DMS79 treated with DMSO at 0.1 percent for 48 hours (cell line): ENCODE results near the gene METTL1.

ENCODE experiments used
- DNase-seq: peaks from one replicate; lab custom pipeline; 2025; lab: John Stamatoyannopoulos, UW

METTL1 gene

DNA sequence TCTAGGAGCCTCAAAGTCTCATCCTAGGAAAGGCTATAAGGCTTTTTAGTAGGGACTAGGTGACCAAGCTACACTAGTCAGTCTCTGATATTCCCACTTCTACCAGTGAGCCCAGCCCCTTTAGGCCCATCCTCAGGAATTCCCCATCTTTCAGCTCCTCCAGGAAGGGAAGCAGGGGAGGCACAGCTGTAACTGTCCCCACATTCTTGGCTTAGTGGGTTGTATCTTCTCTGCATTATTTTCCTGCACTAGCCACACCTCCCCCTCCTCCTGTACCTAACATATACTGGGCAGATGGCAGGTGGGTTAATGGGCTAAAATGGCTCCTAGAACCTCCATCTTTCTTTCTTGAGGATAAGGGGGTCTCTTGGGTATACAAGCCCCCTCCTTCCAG, 4.6 kb downstream of the METTL1 start:
- no peak for DNase-seq

DNA sequence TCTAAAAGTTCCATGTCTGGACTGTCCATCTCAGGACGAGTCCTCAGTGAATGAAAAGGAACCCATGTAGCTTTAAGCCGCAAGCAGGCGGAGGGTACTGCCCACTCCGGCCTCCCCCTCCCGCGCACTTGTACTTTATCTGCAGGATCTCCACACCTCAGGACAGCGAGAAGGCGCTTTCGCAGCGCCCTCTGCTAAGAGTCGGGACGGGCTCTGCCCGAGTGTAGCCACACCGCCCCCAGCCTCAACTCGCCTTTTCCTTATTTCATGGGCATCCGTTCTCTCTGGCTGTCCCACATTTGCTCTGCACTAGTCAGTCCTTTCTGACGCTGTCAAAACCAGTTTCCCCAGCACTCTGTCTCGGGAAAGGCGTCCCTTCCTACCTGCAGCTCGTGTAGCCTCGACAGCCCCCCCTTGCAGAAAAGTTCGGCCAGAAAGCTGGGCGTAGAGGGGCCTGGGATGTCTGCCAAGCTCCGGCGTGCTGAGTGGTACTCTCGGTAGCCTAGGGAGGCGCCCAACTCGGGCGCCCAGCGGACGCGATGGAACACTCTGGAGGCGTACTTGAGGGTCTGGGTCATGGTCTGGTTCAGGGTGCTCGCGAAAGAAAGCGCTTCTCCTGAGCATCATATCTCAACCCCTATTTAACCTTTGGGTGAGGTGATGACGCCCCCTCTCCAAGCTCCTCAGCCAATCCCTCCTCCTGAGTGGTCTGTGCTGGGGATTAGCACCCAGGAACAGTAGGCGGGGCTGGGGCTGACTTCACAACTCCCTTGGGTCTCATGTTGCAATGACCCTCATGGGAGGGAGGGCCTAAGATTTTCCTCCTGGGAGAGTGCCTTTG, 5.2 kb downstream of the METTL1 start, which contains the start of gene CYP27B1:
Gene CYP27B1, minus strand, starts transcription at position 615 of the 841 bp plus-strand sequence. Its CDS starts 37 bp downstream, at position 578.
- DNase-seq: peak; percentile 55

GRCh38 chr12:57765698-57766463, 6.0 kb downstream of the METTL1 start:
- DNase-seq: no peak

- peak; percentile 27 for DNase-seq
Observed at GRCh38 chr12:57765003-57765697, 6.8 kb downstream of the METTL1 start.

DNA sequence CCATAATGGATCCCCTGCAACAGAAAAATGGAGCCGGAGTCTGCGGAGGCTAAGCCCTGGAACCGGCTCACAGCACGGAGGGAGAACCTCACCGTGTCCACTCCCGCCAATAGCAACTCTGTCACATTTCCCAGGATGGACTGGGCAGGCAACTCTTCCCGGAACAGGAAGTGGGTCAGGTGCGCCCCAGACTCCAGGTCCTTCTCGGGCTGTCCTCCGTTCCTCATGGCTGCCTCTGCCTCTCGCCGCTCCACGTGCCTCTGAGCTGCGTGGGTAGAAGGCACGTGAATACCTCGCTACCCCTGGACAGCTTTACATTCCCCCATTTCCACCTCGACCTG, 7.3 kb downstream of the METTL1 start:
- DNase-seq: no peak

- no peak for DNase-seq
Observed at GRCh38 chr12:57763881-57764661, 7.8 kb downstream of the METTL1 start.

DNA sequence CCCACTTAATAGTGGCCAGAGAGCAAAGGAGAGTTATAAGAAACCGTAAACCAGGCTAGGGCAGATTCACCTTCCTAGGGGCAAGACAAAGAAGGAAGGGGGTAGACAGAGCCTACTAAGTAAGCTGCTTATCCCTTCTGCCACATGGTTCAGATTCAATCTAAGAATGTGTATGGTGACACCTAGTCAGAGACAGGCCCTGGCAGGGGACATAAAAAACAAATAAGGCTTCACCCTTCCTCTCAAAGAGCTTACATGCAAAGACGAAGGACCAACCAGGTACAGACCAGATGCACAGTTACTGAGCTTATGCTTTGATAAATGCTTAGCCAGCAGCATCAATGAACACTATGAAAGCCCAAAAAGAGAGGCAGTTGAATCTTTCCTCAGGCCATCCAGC, 9.4 kb downstream of the METTL1 start:
- DNase-seq: no peak

DNA sequence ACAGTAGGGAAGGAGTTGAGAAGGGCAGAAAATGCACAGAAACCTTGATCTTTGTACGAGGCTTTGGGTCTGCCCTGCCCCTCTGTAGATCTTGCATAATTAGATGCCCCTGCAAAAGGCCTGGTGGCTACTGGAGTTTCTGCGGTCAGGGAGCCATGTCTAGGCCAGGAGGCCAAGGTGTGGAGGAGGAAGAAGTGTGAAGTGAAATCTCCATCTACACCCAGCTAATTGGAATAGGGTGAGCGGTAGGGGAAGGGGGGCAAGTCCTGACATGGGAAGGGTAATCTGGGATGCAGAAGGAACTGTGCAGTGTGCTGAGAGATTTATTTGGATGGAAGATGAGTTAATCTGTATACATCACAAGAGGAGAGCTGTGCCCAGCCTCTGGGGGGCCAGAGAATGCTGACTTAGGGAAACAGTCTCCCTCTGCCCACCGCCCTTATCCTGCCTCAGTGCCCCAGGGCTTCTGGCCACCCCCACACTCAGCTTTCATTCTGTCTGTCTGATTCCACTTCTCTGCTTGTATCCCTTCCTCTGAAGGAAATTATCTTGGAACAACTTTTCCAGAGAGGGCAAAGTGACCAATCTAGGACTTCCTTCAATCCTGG, 10.4 kb downstream of the METTL1 start:
- DNase-seq: no peak

DNA sequence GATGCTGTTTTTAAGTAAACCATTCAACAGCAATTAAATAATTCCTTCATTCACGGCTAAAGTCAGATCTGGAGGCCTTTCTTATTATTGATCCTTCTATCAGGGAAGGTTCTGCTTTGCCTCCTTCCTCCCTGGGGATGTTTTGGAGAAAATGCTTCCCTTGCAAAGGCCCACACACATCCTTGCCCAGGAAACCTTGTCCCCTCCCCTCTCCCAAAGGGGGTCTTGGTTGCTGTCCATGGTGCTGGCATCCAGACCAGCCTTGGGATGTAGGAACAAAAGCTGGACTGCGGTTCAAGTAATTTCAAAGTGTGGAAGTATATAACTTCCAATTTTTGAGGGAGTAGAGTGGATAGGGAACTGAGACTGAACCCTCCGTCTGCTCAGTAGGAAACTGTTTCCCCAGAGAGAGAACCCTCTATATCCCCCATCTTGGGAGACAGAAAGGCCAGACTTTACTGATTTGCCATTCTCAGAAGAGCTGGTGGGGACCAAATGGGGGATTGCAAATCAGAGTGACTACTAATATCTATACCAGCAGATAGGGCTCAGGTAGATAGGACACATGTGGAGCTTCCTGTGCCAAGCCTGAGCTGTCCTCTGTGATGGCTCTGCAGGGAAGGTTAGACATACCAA, 11.4 kb downstream of the METTL1 start:
- DNase-seq: no peak

GRCh38 chr12:57759360-57759980, 12.4 kb downstream of the METTL1 start:
- no peak for DNase-seq

- DNase-seq: no peak
Observed at GRCh38 chr12:57758552-57759359, 13.1 kb downstream of the METTL1 start.

GRCh38 chr12:57757771-57758170, 14.1 kb downstream of the METTL1 start:
- DNase-seq: no peak

GRCh38 chr12:57756406-57757341, 15.2 kb downstream of the METTL1 start:
- peak; percentile 10 for DNase-seq

DNA sequence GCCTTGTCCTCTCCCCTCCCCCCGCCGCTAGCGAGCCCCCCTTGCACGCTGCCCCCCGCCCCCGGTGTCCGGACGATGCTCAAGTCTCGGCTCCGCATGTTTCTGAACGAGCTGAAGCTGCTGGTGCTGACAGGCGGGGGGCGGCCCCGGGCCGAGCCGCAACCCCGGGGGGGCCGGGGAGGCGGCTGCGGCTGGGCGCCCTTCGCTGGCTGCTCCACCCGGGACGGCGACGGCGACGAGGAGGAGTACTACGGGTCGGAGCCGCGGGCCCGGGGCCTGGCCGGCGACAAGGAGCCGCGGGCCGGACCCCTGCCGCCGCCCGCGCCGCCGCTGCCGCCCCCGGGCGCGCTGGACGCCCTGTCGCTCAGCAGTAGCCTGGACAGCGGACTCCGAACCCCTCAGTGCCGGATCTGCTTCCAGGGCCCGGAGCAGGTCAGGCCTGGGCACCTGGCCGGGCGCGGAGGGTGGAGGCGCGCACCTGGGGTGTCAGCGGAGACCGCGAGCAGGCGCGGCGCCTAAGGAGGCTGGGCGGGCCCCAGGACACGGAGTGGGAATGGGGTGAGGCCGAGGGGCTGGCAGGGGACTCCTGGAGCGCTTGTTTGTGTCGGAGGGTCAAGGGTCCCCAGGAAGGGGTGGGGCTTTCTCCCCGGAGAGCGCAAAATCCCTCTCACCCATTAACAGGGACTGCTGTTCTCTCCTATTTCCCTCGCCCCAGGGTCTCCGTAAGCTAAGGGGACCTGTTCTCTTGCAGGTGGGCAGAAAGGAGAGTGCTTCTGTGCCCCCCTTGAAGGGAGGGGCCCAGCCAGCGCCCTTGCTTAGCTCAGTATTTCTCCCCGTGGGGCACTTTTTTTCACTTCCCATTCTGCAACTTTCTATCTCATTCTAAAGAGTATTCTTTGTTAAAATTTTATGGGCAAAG, 16.2 kb downstream of the METTL1 start:
- DNase-seq: no peak

GRCh38 chr12:57755194-57755453, 16.8 kb downstream of the METTL1 start:
- DNase-seq: no peak

DNA sequence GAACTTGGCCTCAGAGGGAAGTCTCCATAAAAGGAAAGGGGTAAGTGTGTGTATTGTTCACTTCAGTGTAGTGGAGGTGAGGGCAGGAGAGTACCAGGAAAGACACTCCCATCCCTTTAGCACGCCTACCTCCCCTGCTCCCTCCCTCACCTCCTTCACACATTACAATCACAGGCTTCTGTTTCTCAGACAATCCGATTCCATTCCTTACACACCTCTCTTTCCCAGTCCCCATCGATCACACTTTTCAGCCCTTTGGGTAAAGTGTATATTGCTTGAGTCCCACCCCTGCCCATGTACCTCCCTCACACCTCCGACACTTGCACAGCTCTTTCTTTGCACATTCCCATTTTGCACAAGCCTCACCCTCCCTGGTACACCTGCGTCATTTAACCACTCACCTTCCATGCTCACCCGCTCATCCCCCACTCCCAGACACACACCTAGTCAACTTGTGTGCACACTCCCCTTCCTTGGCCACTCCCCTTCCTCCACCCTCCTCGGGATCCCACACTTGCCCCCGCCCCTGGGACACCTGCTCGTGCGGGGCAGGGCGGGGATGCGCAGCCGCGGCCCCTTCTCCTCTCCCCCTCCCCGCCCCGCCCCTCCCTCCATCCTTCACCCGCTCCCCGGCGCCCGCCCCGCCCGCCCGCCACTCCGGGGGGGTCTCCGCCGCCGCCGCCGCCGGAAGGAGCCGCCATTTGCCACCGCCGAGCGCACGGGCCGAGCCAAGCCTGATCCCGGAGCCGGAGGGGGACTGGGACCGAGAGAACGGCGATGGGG, 17.3 kb downstream of the METTL1 start, which contains the start of gene MARCHF9:
Gene MARCHF9, plus strand, starts transcription at position 693 of the 783 bp plus-strand sequence. CDS start 426 bp downstream, outside the sequence.
- DNase-seq: peak; percentile 66
